GM21723 (cell line): ENCODE results near the gene SLC22A16.

Experiments used
- ATAC-seq: cut with Tn5 transposase; IDR thresholded peaks from one replicate; pipeline ENCODE4 v1.9.1; 2021; ENCODE audit warnings: mild to moderate bottlenecking, moderate library complexity; ENCODE audit not compliant: unreplicated experiment

SLC22A16 gene

DNA sequence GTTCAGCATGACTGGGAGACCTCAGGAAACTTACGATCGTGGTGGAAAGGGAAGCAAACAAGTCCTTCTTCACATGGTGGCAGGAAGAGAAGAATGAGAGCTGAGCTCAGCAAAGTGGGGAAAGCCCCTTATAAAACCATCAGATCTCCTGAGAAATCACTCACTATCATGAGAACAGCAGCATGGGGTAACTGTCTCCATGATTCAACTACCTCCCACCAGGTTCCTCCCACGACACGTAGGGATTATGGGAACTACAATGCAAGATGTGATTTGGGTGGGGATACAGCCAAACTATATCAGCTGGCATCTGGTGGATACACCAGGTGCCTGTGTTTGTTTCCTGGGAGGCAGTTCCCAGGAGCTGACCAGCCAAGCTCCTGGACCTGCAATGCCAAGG is 65.9 kb downstream of the SLC22A16 start:
- no peak for ATAC-seq

DNA sequence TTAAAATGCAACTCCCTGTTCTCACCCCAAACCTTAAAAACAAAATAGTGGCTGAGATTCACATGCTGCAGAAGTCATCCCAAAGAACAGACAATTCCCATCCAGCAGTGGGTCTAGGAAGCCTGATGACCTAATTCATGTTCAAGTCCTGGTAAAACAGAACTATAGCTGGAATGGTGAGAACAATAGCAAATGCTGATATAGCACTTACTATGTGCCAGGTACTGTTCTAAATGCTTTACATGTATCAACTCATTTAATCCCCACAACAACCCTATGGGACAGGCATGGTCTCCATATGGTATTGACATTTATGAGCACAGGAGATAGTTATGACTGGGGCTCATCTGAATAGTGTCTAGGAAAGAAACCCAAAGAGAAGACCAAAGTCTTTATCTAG is 66.6 kb downstream of the SLC22A16 start:
- ATAC-seq, result no peak

DNA sequence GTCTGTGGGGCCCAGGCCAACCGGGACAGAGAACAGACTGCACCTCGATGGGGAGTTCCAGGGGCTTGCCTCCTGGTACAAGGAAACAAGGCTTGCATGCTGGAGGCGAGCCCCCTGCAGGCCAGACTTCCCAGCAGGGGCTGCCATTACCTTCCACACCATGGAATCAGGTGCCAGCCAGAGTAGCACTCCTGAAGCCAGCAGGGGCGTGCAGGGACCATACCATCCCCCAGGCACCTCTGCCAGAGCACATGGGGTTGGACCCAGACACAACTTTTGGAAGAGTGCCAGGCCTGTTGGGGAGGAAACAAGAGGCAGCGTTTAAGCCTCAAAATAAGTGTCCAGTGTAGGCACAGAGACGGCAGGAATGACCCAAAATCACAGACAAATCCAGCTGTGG is 67.5 kb downstream of the SLC22A16 start:
- no peak for ATAC-seq

DNA sequence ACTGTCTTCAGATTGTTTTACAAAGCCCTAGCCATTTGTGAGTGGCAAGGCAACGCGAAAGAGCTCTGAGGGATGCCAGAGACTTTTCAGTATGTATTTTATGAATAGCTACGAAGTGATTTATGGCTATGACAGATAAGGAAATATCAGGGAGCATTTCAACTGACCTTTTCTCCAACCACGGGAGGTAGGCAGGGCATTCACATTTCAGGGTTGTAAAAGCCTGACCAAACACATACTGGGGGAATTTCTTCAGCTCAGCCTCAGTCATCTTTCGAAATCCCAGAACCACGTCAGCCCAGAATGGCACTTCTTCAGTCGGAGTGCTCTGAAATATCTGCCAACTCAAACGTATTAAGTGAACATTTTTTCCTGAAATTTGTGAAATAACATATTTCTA is 71.8 kb downstream of the SLC22A16 start:
- no peak for ATAC-seq

DNA sequence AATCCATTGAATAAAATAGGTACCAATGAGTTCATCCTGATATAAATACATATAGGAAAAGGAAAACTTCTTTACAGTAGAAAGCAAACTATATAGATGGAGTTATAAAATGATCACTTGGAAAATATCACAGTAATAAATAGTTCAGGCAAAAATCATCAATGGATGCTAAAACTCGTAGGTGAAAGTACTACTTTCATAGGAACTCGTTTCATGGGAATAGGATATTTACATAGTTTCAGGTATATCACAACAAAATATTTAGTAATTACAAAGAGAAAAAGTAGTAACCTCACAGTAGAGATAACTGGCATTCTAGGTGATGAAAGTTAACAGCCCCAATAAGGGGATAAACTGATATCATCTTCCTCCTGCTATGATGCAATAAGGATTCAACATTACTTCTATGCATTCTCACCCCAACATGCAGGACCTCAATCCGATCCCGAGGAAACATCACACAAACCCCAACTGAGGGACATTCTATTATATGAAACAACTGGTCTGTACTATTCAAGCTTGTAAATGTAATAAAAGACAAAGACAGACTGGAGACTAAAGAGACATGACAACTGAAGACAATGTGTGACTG is 74.7 kb downstream of the SLC22A16 start:
- ATAC-seq, result no peak

DNA sequence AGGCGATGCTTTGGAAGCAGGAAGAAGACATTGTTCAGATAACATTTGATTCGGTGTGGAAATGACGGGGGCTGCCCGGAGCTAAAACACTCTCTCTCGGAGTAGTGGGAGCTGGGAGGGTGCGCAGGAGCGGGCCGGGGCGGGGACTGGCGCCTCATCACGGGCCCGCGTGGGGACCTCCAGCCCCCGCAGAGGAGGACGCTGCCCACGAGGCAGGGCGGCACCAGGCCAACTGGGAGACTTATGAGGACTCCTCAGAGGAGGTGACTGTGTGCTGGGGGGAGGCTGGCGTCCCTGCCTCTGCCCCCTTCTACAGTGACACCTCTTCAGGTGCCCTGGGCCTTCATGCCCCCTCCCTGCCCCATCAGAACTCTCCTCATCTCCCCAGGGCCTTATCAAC is 76.2 kb downstream of the SLC22A16 start:
- no peak for ATAC-seq

DNA sequence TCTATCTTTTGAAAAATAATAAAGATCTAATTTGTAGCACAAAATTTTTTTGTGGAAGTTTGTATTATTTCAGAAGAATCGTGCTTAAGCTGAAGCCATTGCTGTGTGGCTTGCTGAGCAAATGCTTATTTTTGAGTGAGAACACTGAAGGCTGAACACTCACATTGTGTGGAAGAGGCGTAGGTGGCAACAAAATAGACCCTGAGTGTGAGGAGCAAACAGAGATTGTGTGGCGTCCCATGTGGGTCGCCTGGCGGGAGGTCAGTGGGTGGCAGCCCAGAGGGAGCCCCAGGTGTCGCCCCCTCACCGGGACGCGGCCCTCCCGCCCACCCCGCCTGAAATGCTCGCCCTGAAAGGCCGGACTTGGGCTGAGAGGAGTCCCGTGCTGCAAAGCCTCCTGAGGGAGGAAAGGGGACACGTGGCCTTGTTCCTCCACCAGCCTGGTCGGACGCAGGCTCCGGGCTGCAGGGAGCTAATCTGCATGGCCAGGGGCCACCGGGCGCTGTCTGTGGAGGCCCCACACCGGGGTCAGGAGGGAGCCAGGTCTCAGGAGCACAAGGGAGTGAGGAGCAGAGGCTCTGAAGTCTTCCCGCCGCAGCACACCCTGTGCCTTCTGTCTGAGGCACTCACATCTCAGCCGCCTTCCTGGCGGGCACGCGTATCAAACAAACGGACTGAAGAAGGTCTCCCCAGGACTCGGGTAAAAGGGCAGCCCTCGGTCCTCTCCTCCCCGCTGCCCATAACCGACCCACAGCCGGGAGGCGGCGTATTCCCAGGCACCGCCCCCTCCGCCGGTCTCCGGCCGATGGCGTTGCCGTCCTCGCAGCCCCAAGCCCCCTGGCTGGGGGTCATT is 77.0 kb downstream of the SLC22A16 start:
- ATAC-seq, result no peak

DNA sequence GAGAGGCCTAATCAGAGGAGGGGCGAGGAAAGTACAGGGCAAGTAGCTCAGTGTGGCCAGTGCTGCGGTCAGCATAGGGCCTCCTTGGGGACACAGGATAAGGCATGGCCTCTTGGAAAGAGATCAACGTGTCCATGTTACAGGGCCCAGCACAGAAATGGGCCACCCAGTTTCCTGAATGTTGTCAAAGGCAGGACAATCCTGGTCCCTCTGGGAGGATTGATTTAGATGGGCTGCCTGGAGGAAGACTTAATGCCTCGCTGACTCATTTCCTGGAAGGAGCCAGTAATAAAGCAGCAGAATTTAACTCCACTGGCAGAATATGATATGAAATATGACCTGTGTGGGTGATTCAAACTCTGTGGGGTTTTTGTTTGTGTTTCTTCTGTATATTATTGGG is 77.6 kb downstream of the SLC22A16 start:
- ATAC-seq, result no peak

DNA sequence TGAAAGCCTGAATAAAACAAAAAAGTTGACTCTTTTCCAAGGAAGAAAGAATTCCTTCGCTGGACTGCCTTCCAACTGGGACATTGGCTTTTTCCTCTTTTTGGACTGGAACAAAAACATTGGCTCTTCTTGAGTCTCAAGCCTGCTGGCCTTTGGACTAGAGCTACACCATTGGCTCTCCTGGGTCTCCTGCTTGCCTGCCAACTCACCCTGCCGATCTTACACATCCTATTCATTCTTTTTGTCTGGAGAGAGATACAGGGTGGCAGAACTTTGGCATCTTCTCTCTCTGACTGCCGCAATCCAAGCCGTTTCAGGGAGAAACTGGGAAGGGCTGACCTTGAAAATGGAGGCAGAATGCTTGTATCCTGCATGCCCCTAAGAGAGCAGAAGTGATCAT is 81.2 kb downstream of the SLC22A16 start:
- ATAC-seq, result no peak

DNA sequence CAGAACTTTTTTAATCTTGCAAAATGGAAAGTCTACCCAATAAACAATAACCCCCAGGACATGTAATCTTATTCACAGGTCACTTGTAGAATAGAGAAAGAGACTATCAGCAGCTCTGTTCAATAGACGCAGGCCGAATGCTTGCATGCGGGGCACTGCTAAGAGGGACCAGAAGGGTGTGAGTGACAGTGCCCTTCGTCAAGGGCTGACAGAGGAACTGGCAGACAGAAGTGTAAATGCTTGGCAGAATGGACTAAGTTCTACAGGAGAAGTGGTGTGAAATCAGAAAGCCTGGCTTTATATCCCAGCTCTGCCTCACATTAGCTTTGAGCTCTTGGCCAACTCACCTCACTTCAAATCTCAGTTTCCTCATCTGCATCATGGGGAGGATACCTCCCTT is 82.0 kb downstream of the SLC22A16 start:
- ATAC-seq, result no peak

DNA sequence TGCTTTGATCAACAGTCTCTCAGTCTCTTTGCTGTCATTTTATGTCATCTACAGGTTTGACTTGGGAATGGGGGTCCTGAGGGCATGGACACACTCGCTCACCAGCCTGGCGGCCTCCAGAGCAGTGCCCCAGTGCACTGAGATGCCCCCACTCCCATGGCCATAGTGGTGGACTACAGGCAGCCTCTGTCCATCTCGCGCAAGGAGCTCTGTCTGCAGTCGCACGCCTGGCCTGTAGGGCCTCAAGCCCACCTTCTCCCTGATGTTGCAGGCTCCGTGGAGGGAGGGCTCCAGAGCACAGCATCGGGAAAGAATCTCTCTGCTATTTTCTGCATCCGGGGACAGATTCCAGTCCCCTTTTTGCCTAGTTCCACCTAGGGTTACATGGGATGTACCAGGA is 83.7 kb downstream of the SLC22A16 start:
- ATAC-seq, result no peak

DNA sequence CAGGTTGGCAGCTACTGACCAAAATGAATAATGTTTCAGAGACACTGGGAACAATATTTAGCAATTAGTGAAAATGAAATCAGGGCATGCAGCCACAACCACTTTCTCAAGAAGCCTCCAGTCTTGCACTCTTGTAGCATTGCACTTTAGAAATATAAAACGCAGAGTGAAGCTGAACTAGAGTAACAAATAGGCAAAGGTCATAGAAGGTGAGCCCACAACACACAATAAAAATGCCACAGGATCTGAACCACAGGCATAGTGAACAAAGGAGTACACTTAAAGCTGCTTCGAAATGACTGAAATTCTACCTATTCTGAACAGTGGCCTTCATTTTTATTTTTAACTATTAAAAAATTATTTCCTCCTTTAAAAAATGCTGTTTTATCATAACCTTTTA is 86.0 kb downstream of the SLC22A16 start:
- ATAC-seq, result no peak

DNA sequence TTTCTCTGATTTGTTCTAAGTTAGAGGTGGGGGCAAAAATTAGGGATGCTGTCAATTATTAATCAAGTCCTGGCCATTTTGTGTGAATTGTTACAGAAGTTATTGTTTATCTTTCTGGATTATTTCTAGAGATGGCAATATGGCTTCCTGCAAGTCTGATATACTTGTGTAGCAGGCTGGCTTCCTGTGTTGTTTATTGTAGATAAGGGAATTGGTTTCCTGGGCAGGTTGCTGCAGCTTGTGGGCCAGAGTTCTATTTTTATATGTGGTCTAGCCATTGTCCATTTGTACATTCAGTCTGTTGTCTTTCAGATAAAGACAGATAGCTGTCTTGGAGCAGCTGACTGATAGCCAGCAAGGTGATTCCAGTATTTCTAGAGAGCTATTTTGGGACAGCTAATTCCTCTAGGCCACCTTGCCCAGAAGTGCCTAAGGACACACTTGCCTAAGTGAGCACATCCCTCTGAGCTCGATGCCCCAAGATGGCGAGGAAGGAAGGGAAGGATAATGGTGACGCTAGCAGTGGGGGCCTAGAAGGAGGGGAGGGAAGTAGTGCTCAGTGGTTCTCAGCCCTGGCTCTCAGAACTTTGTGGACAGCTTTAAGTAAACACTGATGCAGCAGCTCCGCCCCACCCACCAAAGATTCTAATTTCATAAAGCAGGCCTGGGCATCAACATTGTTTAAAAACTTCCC is 86.6 kb downstream of the SLC22A16 start:
- no peak for ATAC-seq

DNA sequence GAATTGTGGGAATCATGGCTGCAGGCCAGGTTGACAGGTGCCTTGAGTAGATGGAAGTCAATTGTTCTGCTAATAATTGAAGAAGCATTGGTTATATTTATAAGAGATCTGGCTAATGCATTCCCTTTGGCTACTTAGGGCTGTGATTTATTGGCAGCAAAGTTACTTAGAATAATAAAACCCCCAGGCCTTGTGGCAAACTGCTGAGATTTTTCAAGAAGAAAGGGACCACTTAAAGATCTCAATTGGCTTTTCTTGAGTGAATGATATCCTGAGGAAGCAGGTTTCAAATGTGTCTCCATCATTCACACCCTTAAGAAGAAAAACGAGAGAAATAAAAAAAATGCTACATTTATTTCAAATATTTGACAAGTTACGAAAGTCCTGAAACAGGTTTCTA is 88.4 kb downstream of the SLC22A16 start:
- ATAC-seq, result no peak

DNA sequence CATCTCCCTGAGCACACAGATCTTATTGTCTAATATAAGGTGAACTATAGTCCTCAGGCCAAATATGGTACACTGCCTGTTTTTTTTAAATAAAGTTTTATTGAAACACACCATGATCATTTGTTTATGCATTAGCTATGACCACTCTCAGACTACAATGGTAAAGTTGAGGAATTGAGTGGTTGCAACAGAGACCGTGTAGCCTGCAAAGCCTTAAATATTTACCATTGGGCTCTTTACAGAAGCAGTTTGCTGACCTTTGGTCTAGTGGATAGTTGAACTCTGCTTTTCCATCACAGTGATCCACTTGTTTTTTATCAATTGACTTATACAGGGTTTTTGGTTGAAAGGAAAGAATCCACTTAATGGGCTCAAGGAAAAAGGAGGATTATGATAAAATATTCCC is 91.0 kb downstream of the SLC22A16 start:
- no peak for ATAC-seq

DNA sequence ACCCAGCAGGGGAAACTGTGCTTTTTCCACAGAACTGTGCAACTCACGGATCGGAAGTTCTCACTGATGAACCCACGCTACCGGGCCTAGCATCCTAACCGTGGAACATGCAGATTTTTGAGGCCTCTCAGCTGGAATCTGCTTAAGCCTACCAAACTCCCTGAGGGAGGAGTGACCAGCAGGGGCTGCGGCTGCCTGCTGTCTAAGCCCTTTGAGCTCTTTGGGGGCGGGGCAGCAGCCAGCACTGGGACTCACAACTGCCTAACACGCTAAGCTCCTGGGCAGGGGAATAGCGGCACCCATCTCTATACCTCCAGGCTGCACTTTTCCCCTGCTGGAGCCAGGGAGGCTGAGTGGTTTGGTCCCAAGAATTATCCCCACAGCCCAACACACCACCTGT is 97.9 kb downstream of the SLC22A16 start:
- no peak for ATAC-seq
